22Rv1 (cell line): ENCODE measurements around the gene PLXNC1.

Experiments used
- CTCF ChIP-seq: fragments of 450-650 bp; IDR thresholded peaks from 2 replicates; pipeline ENCODE4 v1.5.1; 2017; ENCODE audit warnings: mild to moderate bottlenecking
- ZFX ChIP-seq: fragments of 450-650 bp; IDR thresholded peaks from 2 replicates; pipeline ENCODE4 v1.6.1; 2017; ENCODE audit warnings: antibody characterized with exemption, borderline replicate concordance

GRCh38 chr12:94265539-94265938 lies 117.2 kb downstream of the PLXNC1 start:
- TF ChIP-seq CTCF = no peak
- TF ChIP-seq ZFX = no peak
